Osteocyte (in vitro differentiated cells): ENCODE results near the gene CARD6. TPM values are rescaled to one million over a fixed set of nuclear protein-coding genes. Genes with fewer than 3 reads are reported as not detected.
"Not testable (repeated sequence)": the region's sequence is repeated elsewhere in the genome, so short reads cannot be mapped to it uniquely, and the experiment has no call there.

Experiments
- DNase-seq: peaks from one replicate; pipeline ENCODE4 v3.0.0; 2021; ENCODE audit warnings: mixed read lengths; ENCODE audit not compliant: unreplicated experiment; ENCODE audit errors: extremely low spot score
- H3K27ac Mint-ChIP-seq: one replicate; pipeline ENCODE4 v1.8.0; 2021; ENCODE audit warnings: mild to moderate bottlenecking, mixed read lengths; ENCODE audit not compliant: unreplicated experiment
- H3K27me3 Mint-ChIP-seq: one replicate; pipeline ENCODE4 v1.8.0; 2021; ENCODE audit warnings: mixed read lengths; ENCODE audit not compliant: unreplicated experiment
- H3K36me3 Mint-ChIP-seq: one replicate; pipeline ENCODE4 v1.8.0; 2021; ENCODE audit warnings: mixed read lengths; ENCODE audit not compliant: unreplicated experiment
- H3K4me1 Mint-ChIP-seq: one replicate; pipeline ENCODE4 v1.8.0; 2021; ENCODE audit warnings: mixed read lengths; ENCODE audit not compliant: unreplicated experiment
- H3K4me3 Mint-ChIP-seq: one replicate; pipeline ENCODE4 v1.8.0; 2021; ENCODE audit warnings: mild to moderate bottlenecking, moderate library complexity, mixed read lengths; ENCODE audit not compliant: unreplicated experiment
- H3K9me3 Mint-ChIP-seq: one replicate; pipeline ENCODE4 v1.8.0; 2021; ENCODE audit warnings: mixed read lengths; ENCODE audit not compliant: unreplicated experiment
- CTCF ChIP-seq: fragments of 200-600 bp; sonication (generic); IDR thresholded peaks from 2 replicates; pipeline ENCODE4 v1.5.0; 2021; ENCODE audit warnings: antibody characterized with exemption, mild to moderate bottlenecking, moderate library complexity
- total RNA-seq: library from RNA; stranded (reverse); gene quantifications from 2 replicates; pipeline ENCODE4 v1.2.1, GENCODE V29; 2021

The CARD6 gene
- total RNA-seq, 1 donor from 2014 or later, result 1.1 TPM

DNA sequence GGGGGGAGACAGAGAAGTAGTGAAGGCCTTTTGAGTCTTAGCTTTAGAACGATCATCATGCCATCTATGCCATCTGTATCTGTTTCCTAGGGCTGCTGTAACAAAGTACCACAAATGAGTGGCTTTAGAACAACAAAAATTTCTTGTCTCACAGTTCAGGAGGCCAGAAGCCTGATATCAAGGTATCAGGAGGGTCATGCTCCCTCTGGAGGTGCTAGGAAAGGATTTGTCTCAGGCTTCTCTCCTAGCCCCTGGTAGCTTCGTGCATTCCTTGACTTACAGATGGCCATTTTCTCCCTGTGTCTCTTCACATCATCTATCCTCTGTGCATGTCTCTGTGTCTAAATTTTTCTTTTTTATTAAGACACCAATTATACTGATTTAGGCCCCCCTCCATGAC lies 5.2 kb downstream of the CARD6 start:
- Mint-ChIP-seq H3K27me3 (peaks cover 59% of the 10 kb centered on the region), H3K4me1 (peaks cover 5% of the 10 kb centered on the region), H3K9me3 (no peaks in the 10 kb centered on the region), H3K36me3 (no peaks in the 10 kb centered on the region), H3K27ac (no peak overlapping the region), H3K4me3 (no peak overlapping the region)
- TF ChIP-seq CTCF, result no peak
- no peak for DNase-seq

DNA sequence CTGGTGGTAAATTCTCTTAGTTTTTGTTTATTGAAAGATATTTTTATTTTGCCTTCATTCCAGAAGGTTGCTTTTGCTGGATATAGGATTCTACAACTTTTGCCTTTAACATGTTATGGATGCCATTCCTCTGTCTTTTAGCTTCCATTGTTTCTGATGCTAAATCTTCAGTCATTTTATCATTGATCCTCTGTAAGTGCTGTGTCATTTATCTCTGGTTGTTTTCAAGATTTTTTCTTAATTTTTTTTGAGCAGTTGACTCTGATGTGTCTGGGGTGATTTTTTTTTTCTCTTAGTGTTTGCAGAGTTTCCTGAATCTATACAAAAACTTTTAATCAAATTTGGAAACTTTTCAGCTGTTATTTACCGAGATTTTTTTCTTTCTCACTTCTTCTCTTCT lies 6.4 kb downstream of the CARD6 start:
- Mint-ChIP-seq H3K4me3 (no peak overlapping the region), H3K27me3 (peaks cover 49% of the 10 kb centered on the region), H3K9me3 (no peaks in the 10 kb centered on the region), H3K27ac (no peak overlapping the region), H3K4me1 (no peaks in the 10 kb centered on the region), H3K36me3 (no peaks in the 10 kb centered on the region)
- DNase-seq, result no peak
- TF ChIP-seq CTCF, result no peak

DNA sequence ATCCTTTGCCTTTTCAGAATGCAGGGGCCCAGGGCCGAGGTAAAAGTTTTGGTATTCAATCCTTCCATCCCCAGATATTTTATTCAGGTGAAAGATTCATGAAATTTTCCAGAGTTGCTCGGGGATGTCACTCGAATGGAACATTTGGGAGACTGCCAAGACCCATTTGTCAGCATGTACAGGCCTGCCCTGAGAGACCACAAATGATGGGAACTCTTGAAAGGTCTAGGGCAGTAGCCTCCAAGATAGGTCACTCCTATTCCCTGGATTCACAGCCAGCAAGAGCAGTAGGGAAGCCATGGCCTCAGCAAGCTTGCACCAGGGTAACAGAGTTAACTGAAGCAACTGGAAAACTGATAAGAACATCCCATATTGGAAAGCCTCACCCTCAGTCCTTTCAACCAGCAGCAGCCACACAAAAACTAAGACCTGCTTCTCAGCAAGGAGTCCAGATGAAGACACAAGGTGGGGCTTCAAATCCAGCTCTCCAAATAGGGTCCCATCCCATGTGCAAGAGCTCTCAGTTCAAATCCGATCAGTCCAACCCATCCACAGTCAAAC lies 12.5 kb downstream of the CARD6 start:
- no peaks in the 10 kb centered on the region for H3K9me3 Mint-ChIP-seq
- H3K36me3 Mint-ChIP-seq, result no peaks in the 10 kb centered on the region
- H3K27ac Mint-ChIP-seq, result no peak overlapping the region
- H3K4me3 Mint-ChIP-seq, result no peak overlapping the region
- DNase-seq, result no peak
- no peak for TF ChIP-seq CTCF
- peaks cover 18% of the 10 kb centered on the region for H3K27me3 Mint-ChIP-seq
- H3K4me1 Mint-ChIP-seq, result no peaks in the 10 kb centered on the region

GRCh38 chr5:40860711-40861110 lies 19.5 kb downstream of the CARD6 start:
- DNase-seq, result no peak
- H3K4me3 Mint-ChIP-seq, result no peak overlapping the region
- H3K9me3 Mint-ChIP-seq, result peaks cover 13% of the 10 kb centered on the region
- peaks cover 14% of the 10 kb centered on the region for H3K27me3 Mint-ChIP-seq
- H3K4me1 Mint-ChIP-seq, result no peaks in the 10 kb centered on the region
- no peak for TF ChIP-seq CTCF
- H3K27ac Mint-ChIP-seq, result no peak overlapping the region
- H3K36me3 Mint-ChIP-seq, result no peaks in the 10 kb centered on the region

DNA sequence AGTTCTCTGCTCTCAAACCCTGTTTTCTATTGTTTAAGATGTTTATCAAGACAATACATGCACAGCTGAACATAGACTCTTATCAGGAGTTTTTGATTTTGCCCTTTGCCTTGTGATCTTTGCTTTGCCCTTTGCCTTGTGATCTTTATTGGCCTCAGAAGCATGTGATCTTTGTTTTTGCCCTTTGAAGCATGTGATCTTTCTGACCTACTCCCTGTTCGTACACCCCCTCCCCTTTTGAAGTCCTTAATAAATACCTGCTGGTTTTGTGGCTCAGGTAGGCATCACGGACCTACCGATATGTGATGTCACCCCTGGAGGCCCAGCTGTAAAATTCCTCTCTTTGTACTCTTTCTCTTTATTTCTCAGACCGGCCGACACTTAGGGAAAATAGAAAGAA lies 23.8 kb downstream of the CARD6 start:
- H3K36me3 Mint-ChIP-seq, H3K4me3 Mint-ChIP-seq, DNase-seq, H3K27ac Mint-ChIP-seq, H3K4me1 Mint-ChIP-seq: not testable (repeated sequence)
- peaks cover 21% of the 10 kb centered on the region for H3K27me3 Mint-ChIP-seq
- H3K9me3 Mint-ChIP-seq, result peaks cover 13% of the 10 kb centered on the region

DNA sequence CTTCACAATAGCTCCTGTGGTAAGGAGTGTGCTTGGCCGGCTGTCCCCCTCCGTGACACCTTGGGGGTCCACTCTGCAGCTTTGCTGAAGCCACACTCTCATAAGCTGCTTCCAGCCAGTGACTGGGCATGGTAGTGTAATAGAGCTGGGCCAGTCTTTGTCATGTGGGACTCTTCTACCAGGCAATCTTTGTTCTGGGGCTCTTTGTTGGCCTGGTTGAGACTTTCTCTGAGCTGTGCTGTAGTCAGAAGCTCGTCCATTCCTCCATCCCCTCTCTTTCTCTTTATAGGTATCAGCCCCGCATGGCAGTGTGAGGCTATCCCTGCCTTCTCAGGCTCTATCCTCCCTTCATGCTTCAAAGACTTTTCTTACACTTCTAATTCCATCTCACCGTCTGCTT lies 25.7 kb downstream of the CARD6 start:
- Mint-ChIP-seq H3K4me1 (no peaks in the 10 kb centered on the region), H3K27ac (no peak overlapping the region), H3K9me3 (peaks cover 13% of the 10 kb centered on the region), H3K36me3 (no peaks in the 10 kb centered on the region), H3K4me3 (no peak overlapping the region), H3K27me3 (peaks cover 26% of the 10 kb centered on the region)
- no peak for DNase-seq
- no peak for TF ChIP-seq CTCF
